Hepatocyte (in vitro differentiated cells): Measurements from ENCODE around the gene PRSS57. TPM values are rescaled to one million over a fixed set of nuclear protein-coding genes. Genes with fewer than 3 reads are reported as not detected.

Experiments used
- DNase-seq: peaks from one replicate; pipeline ENCODE4 v3.0.0-alpha.2; 2016; ENCODE audit warnings: low spot score
- H2AFZ ChIP-seq: fragments of 200-600 bp; sonication (generic); 2 replicates; pipeline ENCODE4 v1.6.0; 2016; ENCODE audit warnings: antibody characterized with exemption, mild to moderate bottlenecking
- H3K27ac ChIP-seq: fragments of 200-600 bp; sonication (generic); 2 replicates; pipeline ENCODE4 v1.5.1; 2016; ENCODE audit warnings: mild to moderate bottlenecking
- H3K27me3 ChIP-seq: fragments of 200-600 bp; sonication (generic); 2 replicates; pipeline ENCODE4 v1.6.1; 2016
- H3K36me3 ChIP-seq: fragments of 200-600 bp; sonication (generic); replicated peaks from 2 replicates; pipeline ENCODE4 v1.5.1; 2016; ENCODE audit warnings: low read depth; ENCODE audit not compliant: insufficient read depth
- H3K4me1 ChIP-seq: fragments of 200-600 bp; sonication (generic); 2 replicates; pipeline ENCODE4 v1.5.1; 2016; ENCODE audit warnings: mild to moderate bottlenecking, moderate library complexity; ENCODE audit not compliant: insufficient read depth
- H3K4me2 ChIP-seq: fragments of 200-600 bp; sonication (generic); 2 replicates; pipeline ENCODE4 v1.6.0; 2016
- H3K4me3 ChIP-seq: fragments of 200-600 bp; sonication (generic); 2 replicates; pipeline ENCODE4 v1.5.1; 2016; ENCODE audit warnings: mild to moderate bottlenecking
- H3K79me2 ChIP-seq: fragments of 200-600 bp; sonication (generic); 2 replicates; pipeline ENCODE4 v1.6.0; 2017; ENCODE audit warnings: mild to moderate bottlenecking
- H3K9me2 ChIP-seq: fragments of 200-600 bp; sonication (generic); replicated peaks from 2 replicates; pipeline ENCODE4 v1.6.0; 2017; ENCODE audit warnings: mild to moderate bottlenecking; ENCODE audit not compliant: insufficient read depth
- H3K9me3 ChIP-seq: fragments of 200-600 bp; sonication (generic); 2 replicates; pipeline ENCODE4 v1.5.1; 2016; ENCODE audit warnings: low read depth, mild to moderate bottlenecking
- H4K20me1 ChIP-seq: fragments of 200-600 bp; sonication (generic); 2 replicates; pipeline ENCODE4 v1.6.0; 2016; ENCODE audit warnings: mild to moderate bottlenecking; ENCODE audit not compliant: insufficient read depth, poor library complexity, severe bottlenecking
- CTCF ChIP-seq: fragments of 200-600 bp; sonication (generic); IDR thresholded peaks from 2 replicates; pipeline ENCODE4 v1.5.1; 2016; ENCODE audit warnings: antibody characterized with exemption, mild to moderate bottlenecking; ENCODE audit not compliant: poor library complexity
- EZH2 ChIP-seq: fragments of 200-600 bp; sonication (generic); IDR thresholded peaks from 2 replicates; pipeline ENCODE4 v1.6.1; 2016; ENCODE audit warnings: antibody characterized with exemption, mild to moderate bottlenecking, borderline replicate concordance
- EZH2phosphoT487 ChIP-seq: fragments of 200-600 bp; sonication (generic); IDR thresholded peaks from one replicate; pipeline ENCODE4 v1.6.1; 2018; ENCODE audit warnings: antibody characterized with exemption, mild to moderate bottlenecking, low read depth, moderate library complexity; ENCODE audit not compliant: unreplicated experiment, severe bottlenecking
- WGBS: methylation state at CpG from one replicate; pipeline ENCODE4 v1.1.6; 2016; ENCODE audit warnings: low lambda C conversion rate; ENCODE audit errors: missing lambda C conversion rate; 5-methylcytosine and 5-hydroxymethylcytosine counted together
- polyA plus RNA-seq: library from polyadenylated mRNA; unstranded; fragments of >200 nt; fragmentation: Nextera tagmentation; extraction: Ambion mirVana; gene quantifications from 2 replicates; pipeline ENCODE4 v1.2.1, GENCODE V29; 2016
- total RNA-seq: library from RNA; depleted of rRNA; stranded (reverse); fragments of >200 nt; gene quantifications from 2 replicates; pipeline ENCODE4 v1.2.3, GENCODE V29; 2014

The PRSS57 gene
- total and polyA plus RNA-seq, 2 experiments from 2014 or later = 1.2 to 2.4 TPM

- H4K20me1 ChIP-seq = peaks cover 33% of the 10 kb centered on the region
- H2AFZ ChIP-seq = no peak overlapping the region
- WGBS = 96% methylated on average over 8 of the region's 11 CpGs
- H3K27ac ChIP-seq = no peak overlapping the region
- no peaks in the 10 kb centered on the region for H3K4me1 ChIP-seq
- H3K9me3 ChIP-seq = no peaks in the 10 kb centered on the region
- no peaks in the 10 kb centered on the region for H3K27me3 ChIP-seq
- no peaks in the 10 kb centered on the region for H3K36me3 ChIP-seq
- TF ChIP-seq EZH2 = no peak
- no peak for TF ChIP-seq EZH2phosphoT487
- no peak for TF ChIP-seq CTCF
- no peaks in the 10 kb centered on the region for H3K9me2 ChIP-seq
- H3K4me3 ChIP-seq = no peak overlapping the region
- H3K4me2 ChIP-seq = no peak overlapping the region
- peaks cover 41% of the 10 kb centered on the region for H3K79me2 ChIP-seq
- no peak for DNase-seq
These were observed 45.1 kb downstream of the PRSS57 start for GRCh38 chr19:650121-650520.

GRCh38 chr19:648904-649801, 46.1 kb downstream of the PRSS57 start:
- H3K36me3 ChIP-seq = no peaks in the 10 kb centered on the region
- DNase-seq = no peak
- H3K27ac ChIP-seq = no peak overlapping the region
- H2AFZ ChIP-seq = no peak overlapping the region
- H3K79me2 ChIP-seq = peaks cover 33% of the 10 kb centered on the region
- no peaks in the 10 kb centered on the region for H3K27me3 ChIP-seq
- TF ChIP-seq EZH2 (no peak), CTCF (no peak), EZH2phosphoT487 (no peak)
- no peaks in the 10 kb centered on the region for H3K9me2 ChIP-seq
- H3K9me3 ChIP-seq = no peaks in the 10 kb centered on the region
- H3K4me1 ChIP-seq = no peaks in the 10 kb centered on the region
- WGBS = 96% methylated on average over 44 of the region's 53 CpGs
- peaks cover 24% of the 10 kb centered on the region for H4K20me1 ChIP-seq
- no peak overlapping the region for H3K4me2 ChIP-seq
- H3K4me3 ChIP-seq = no peak overlapping the region

GRCh38 chr19:648305-648704, 46.9 kb downstream of the PRSS57 start:
- H3K9me2 ChIP-seq = no peaks in the 10 kb centered on the region
- TF ChIP-seq CTCF = no peak
- no peaks in the 10 kb centered on the region for H3K27me3 ChIP-seq
- H4K20me1 ChIP-seq = peaks cover 16% of the 10 kb centered on the region
- H3K4me1 ChIP-seq = no peaks in the 10 kb centered on the region
- no peaks in the 10 kb centered on the region for H3K36me3 ChIP-seq
- H3K9me3 ChIP-seq = no peaks in the 10 kb centered on the region
- 97% methylated on average over 25 of the region's 29 CpGs for WGBS
- H3K4me3 ChIP-seq = no peak overlapping the region
- no peak overlapping the region for H3K4me2 ChIP-seq
- no peak overlapping the region for H3K27ac ChIP-seq
- no peak for DNase-seq
- no peak overlapping the region for H2AFZ ChIP-seq
- H3K79me2 ChIP-seq = peaks cover 25% of the 10 kb centered on the region
